ENCODE data around the gene HEPACAM. TPM values are rescaled to one million over a fixed set of nuclear protein-coding genes. Genes with fewer than 3 reads are reported as not detected.
A peak's percentile ranks its signal among the peaks of the same experiment; 100 is the strongest.

Gene HEPACAM
- total RNA-seq, 1 donor from 2014 or later = not detected

DNA sequence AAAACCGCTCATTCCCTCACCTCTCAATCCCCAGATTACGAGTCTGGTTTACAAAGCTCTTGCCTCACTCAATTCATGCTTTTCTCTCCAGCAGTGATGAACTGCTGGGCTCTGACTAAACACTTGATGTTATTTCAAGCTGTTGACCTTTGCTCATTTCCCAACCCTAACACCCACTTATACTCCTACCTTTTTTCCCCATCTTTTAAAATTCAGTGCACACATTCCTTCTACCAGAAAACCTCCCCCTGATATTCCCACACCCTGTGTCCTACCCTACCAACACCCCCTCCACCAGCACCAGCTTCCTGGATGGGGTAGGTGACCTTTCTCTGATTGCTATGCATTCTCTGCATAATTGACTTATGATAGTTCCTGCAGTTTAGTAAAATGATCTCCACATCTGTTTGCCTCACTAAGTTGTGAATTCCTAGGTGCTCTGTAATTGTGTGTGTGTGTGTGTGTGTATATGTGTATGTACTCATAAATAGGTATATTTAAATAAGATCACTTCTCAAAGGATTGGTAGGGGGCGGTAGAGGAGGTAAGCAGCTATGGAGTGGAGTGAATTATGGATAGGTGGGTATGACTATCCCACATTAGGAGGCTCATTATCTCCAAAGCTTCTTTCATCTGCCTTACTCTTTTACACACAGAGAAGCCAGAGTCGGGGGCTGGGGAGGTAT is 842 bp downstream of the HEPACAM start:
- Histone ChIP-seq H3K4me3 (ENCODE audit: insufficient read depth, low read depth, low read length) (no peak overlapping the region), H3K79me2 (ENCODE audit: insufficient read depth, low read length) (no peaks in the 10 kb centered on the region), H3K4me1 (ENCODE audit: insufficient read depth, low read length) (peaks cover 15% of the 10 kb centered on the region), H3K9ac (ENCODE audit: low read length) (peak overlapping the region; percentile 13), H3K36me3 (ENCODE audit: insufficient read depth, low read length) (no peaks in the 10 kb centered on the region), H3K9me3 (ENCODE audit: insufficient read depth, low read depth, low read length) (no peaks in the 10 kb centered on the region), H3K27ac (ENCODE audit: low read depth, low read length) (peak overlapping the region; percentile 52), H4K20me1 (ENCODE audit: insufficient read depth, low read length) (no peaks in the 10 kb centered on the region), H3K4me2 (ENCODE audit: low read length) (peak overlapping the region; percentile 53), H3K27me3 (ENCODE audit: insufficient read depth, low read length) (no peaks in the 10 kb centered on the region), H2AFZ (ENCODE audit: low read depth, low read length) (no peak overlapping the region)
- Mint-ChIP-seq H3K27ac (ENCODE audit: unreplicated experiment) (no peak overlapping the region), H3K4me3 (ENCODE audit: unreplicated experiment) (no peak overlapping the region), H3K27me3 (ENCODE audit: low read depth, unreplicated experiment) (peaks cover 2% of the 10 kb centered on the region), H3K4me1 (ENCODE audit: low read depth, unreplicated experiment) (peaks cover 7% of the 10 kb centered on the region), H3K36me3 (ENCODE audit: low read depth, unreplicated experiment) (no peaks in the 10 kb centered on the region), H3K9me3 (ENCODE audit: unreplicated experiment) (no peaks in the 10 kb centered on the region)
- no peak for TF ChIP-seq EZH2 (IDR thresholded peaks at IDR 0.05; ENCODE audit: insufficient read depth, low read length)
- TF ChIP-seq, protein P1, sequence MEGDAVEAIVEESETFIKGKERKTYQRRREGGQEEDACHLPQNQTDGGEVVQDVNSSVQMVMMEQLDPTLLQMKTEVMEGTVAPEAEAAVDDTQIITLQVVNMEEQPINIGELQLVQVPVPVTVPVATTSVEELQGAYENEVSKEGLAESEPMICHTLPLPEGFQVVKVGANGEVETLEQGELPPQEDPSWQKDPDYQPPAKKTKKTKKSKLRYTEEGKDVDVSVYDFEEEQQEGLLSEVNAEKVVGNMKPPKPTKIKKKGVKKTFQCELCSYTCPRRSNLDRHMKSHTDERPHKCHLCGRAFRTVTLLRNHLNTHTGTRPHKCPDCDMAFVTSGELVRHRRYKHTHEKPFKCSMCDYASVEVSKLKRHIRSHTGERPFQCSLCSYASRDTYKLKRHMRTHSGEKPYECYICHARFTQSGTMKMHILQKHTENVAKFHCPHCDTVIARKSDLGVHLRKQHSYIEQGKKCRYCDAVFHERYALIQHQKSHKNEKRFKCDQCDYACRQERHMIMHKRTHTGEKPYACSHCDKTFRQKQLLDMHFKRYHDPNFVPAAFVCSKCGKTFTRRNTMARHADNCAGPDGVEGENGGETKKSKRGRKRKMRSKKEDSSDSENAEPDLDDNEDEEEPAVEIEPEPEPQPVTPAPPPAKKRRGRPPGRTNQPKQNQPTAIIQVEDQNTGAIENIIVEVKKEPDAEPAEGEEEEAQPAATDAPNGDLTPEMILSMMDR (IDR thresholded peaks at IDR 0.05; ENCODE audit: insufficient read depth, low read depth, low read length) = peak; percentile 28
- no peak for FAIRE-seq
- peak; percentile 92 for DNase-seq (ENCODE audit: low read depth)

DNA sequence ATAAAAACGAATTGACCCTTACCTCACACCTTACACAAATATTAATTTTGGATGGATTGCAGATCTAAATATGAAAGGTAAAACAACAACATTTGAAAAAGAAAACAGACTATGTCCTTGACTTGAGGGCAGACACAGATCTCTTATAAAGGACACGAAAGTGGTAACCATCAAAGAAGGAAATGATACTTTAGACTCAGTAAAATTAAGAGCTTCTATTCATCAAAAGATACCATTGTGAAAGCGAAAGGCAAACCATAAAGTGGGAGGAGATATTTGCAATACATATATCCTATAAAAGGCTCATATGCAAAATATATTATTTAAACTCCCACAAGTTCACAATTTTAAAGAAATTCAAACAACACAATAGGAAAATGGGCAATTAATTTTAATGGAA is 5.0 kb downstream of the HEPACAM start:
- H3K27me3 Mint-ChIP-seq (ENCODE audit: low read depth, unreplicated experiment) = peaks cover 3% of the 10 kb centered on the region
- no peak overlapping the region for H3K4me3 ChIP-seq (ENCODE audit: insufficient read depth, low read depth, low read length)
- no peaks in the 10 kb centered on the region for H3K79me2 ChIP-seq (ENCODE audit: insufficient read depth, low read length)
- no peak for TF ChIP-seq EZH2 (IDR thresholded peaks at IDR 0.05; ENCODE audit: insufficient read depth, low read length)
- TF ChIP-seq, protein P1 (IDR thresholded peaks at IDR 0.05; ENCODE audit: insufficient read depth, low read depth, low read length) = no peak
- FAIRE-seq (no peak), DNase-seq (ENCODE audit: low read depth) (no peak)
- no peak overlapping the region for H3K27ac ChIP-seq (ENCODE audit: low read depth, low read length)
- H3K27ac Mint-ChIP-seq (ENCODE audit: unreplicated experiment) = no peak overlapping the region
- peaks cover 1% of the 10 kb centered on the region for H3K4me1 Mint-ChIP-seq (ENCODE audit: low read depth, unreplicated experiment)
- no peak overlapping the region for H3K4me2 ChIP-seq (ENCODE audit: low read length)
- no peak overlapping the region for H3K4me3 Mint-ChIP-seq (ENCODE audit: unreplicated experiment)
- no peak overlapping the region for H3K9ac ChIP-seq (ENCODE audit: low read length)
- no peaks in the 10 kb centered on the region for H3K9me3 ChIP-seq (ENCODE audit: insufficient read depth, low read depth, low read length)
- peaks cover 3% of the 10 kb centered on the region for H3K9me3 Mint-ChIP-seq (ENCODE audit: unreplicated experiment)
- H3K36me3 Mint-ChIP-seq (ENCODE audit: low read depth, unreplicated experiment) = peaks cover 2% of the 10 kb centered on the region
- H3K36me3 ChIP-seq (ENCODE audit: insufficient read depth, low read length) = no peaks in the 10 kb centered on the region
- H3K27me3 ChIP-seq (ENCODE audit: insufficient read depth, low read length) = no peaks in the 10 kb centered on the region
- H2AFZ ChIP-seq (ENCODE audit: low read depth, low read length) = no peak overlapping the region
- H3K4me1 ChIP-seq (ENCODE audit: insufficient read depth, low read length) = peaks cover 15% of the 10 kb centered on the region
- no peaks in the 10 kb centered on the region for H4K20me1 ChIP-seq (ENCODE audit: insufficient read depth, low read length)
